Lower lobe of right lung (tissue), 2 donors: ENCODE results near the gene WNT9A. TPM values are rescaled to one million over a fixed set of nuclear protein-coding genes. Genes with fewer than 3 reads are reported as not detected.

Source experiments
- ATAC-seq, 2 donors: fragments of 200-7000 bp; cut with Tn5 transposase; one replicate each; pipeline ENCODE4 v1.9.1; 2020 to 2022; ENCODE audit warnings: mild to moderate bottlenecking in 2 of 2, moderate library complexity in 2 of 2
- DNase-seq: peaks from one replicate; pipeline ENCODE4 v3.0.0-alpha.2; 2020
- H3K27ac ChIP-seq: fragments of 200-600 bp; one replicate; pipeline ENCODE4 v1.8.0; 2022
- H3K27me3 ChIP-seq: fragments of 200-600 bp; one replicate; pipeline ENCODE4 v1.8.0; 2022; ENCODE audit warnings: low read depth
- H3K36me3 ChIP-seq: fragments of 200-600 bp; one replicate; pipeline ENCODE4 v1.8.0; 2022; ENCODE audit warnings: mild to moderate bottlenecking
- H3K4me1 ChIP-seq: fragments of 200-600 bp; one replicate; pipeline ENCODE4 v1.8.0; 2022
- H3K4me3 ChIP-seq: fragments of 200-600 bp; one replicate; pipeline ENCODE4 v1.8.0; 2022; ENCODE audit warnings: mild to moderate bottlenecking
- H3K9me3 ChIP-seq: fragments of 200-600 bp; one replicate; pipeline ENCODE4 v1.8.0; 2022
- CTCF ChIP-seq: fragments of 200-600 bp; IDR thresholded peaks from one replicate; pipeline ENCODE4 v1.8.0; 2022; ENCODE audit warnings: antibody characterized with exemption, mild to moderate bottlenecking
- intact Hi-C: fragments of 100-400 bp; cut with DNase I; formaldehyde crosslinking; loops from one replicate; pipeline ENCODE4 v1.11.0; 2022
- total RNA-seq: library from RNA; stranded (reverse); fragmentation: NEBNext Ultra II Directional; extraction: Animal tissue kit (Norgen Biotek cat#: 25700); gene quantifications from one replicate; pipeline ENCODE4 v1.2.1, GENCODE V29; 2021
- donor health status: DM: no; HTN: yes; CAD: no; lungs with severe emphysema.

The WNT9A gene
- total RNA-seq, 1 donor from 2014 or later = 7.0 TPM

DNA sequence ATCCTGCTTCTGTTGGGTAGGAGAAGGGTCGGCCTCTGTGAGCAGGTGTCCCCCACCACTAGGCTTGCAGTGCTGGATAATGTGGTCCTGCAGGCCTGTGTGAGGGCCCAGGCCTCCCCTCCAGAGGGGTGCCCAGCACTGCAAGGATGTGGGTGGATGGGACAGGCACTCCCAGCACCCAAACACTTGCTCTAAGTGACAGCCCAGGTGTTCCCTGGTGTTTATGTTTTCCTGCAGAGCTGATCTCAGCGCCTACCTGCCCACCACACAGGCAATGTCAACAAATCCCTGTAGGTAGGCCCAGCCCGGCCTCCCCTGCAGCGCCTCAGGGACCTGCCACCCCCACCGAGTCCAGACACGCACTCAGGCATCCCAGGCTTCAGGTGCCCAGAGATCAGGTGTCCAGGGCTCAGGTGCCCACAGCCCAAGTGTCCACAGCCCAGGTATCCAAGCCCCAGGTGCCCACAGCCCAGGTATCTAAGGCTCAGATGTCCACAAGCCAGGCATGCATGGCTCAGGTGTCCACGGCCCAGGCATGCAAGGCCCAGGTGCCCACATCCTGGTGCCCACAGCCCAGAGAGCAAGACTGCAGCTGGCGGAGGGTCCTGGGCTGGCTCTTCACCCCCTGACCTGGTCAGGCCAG, 59.2 kb downstream of the WNT9A start:
- DNase-seq (peak; percentile 51), ATAC-seq (no peak)
- Histone ChIP-seq H3K9me3 (no peaks in the 10 kb centered on the region), H3K27me3 (peaks cover 3% of the 10 kb centered on the region), H3K36me3 (no peaks in the 10 kb centered on the region), H3K27ac (peak overlapping the region; percentile 84), H3K4me3 (no peak overlapping the region), H3K4me1 (peaks cover 25% of the 10 kb centered on the region)
- intact Hi-C loops = no loop called here
- TF ChIP-seq CTCF = no peak

- no peaks in the 10 kb centered on the region for H3K9me3 ChIP-seq
- intact Hi-C loops = no loop called here
- ATAC-seq = peak; percentile 63 to 65
- no peaks in the 10 kb centered on the region for H3K36me3 ChIP-seq
- H3K4me3 ChIP-seq = peak overlapping the region; percentile 61
- peak overlapping the region; percentile 84 for H3K27ac ChIP-seq
- peaks cover 3% of the 10 kb centered on the region for H3K27me3 ChIP-seq
- H3K4me1 ChIP-seq = peaks cover 25% of the 10 kb centered on the region
- peak; percentile 70 for DNase-seq
- no peak for TF ChIP-seq CTCF
Measured at GRCh38 chr1:227887697-227888403, 59.9 kb downstream of the WNT9A start.

DNA sequence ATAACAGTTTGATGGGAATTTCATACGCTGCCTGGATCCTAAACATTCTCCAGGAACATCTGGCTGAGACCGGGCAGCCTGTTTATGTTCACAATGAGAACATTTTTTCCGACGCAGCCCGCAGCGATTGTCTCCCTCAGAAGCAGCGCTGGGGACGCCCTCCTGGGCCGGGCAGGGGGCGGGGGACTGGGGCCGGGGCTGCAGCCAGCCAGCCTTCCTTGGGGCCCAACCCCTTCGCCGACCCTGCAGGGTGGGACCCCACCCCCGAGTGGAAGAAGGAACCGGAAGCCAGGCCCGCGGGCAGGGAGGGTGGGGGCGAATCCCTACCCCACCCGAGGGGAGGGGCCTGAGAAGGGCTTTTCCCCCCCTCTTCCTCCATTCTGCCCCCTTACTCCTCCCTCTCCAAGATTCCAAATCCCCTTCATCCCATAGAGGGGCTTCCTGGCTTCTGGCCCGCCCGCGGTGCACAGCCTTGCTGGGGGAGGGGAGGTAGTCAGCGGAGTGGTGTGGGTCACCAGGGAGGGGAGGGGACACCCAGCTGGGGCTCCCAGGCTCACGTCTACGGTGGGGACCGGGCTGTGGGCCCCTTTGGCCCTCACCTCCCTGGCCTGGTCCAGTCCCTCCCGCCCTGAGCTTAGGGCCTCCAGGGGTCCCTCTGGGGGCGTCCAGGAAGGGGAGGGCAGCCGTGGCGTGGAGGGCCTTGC, 60.6 kb downstream of the WNT9A start:
- no peaks in the 10 kb centered on the region for H3K36me3 ChIP-seq
- DNase-seq (peak; percentile 66), ATAC-seq (peak; percentile 59 to 62)
- peak overlapping the region; percentile 84 for H3K27ac ChIP-seq
- peak overlapping the region; percentile 61 for H3K4me3 ChIP-seq
- no peaks in the 10 kb centered on the region for H3K9me3 ChIP-seq
- peaks cover 3% of the 10 kb centered on the region for H3K27me3 ChIP-seq
- no peak for TF ChIP-seq CTCF
- peaks cover 25% of the 10 kb centered on the region for H3K4me1 ChIP-seq
- intact Hi-C loops = no loop called here

- Histone ChIP-seq H3K9me3 (no peaks in the 10 kb centered on the region), H3K4me3 (peak overlapping the region; percentile 61), H3K4me1 (peaks cover 25% of the 10 kb centered on the region), H3K27me3 (peaks cover 3% of the 10 kb centered on the region), H3K27ac (peak overlapping the region; percentile 84), H3K36me3 (no peaks in the 10 kb centered on the region)
- intact Hi-C loops = no loop called here
- DNase-seq (no peak), ATAC-seq (no peak)
- TF ChIP-seq CTCF = no peak
Measured at GRCh38 chr1:227886503-227886961, 61.2 kb downstream of the WNT9A start.

GRCh38 chr1:227885648-227886502, 61.9 kb downstream of the WNT9A start:
- no peaks in the 10 kb centered on the region for H3K9me3 ChIP-seq
- H3K27me3 ChIP-seq = peaks cover 3% of the 10 kb centered on the region
- peaks cover 25% of the 10 kb centered on the region for H3K4me1 ChIP-seq
- peak overlapping the region; percentile 84 for H3K27ac ChIP-seq
- intact Hi-C loops = no loop called here
- peak; percentile 58 for DNase-seq
- no peak for TF ChIP-seq CTCF
- peak in 1 of 2 donors; percentile 32 for ATAC-seq
- no peaks in the 10 kb centered on the region for H3K36me3 ChIP-seq
- no peak overlapping the region for H3K4me3 ChIP-seq
